NCI-H187 (cell line): ENCODE data around the gene USP2.

ENCODE experiments used
- DNase-seq, 2 experiments: peaks; one replicate each; lab custom pipeline; 2025; lab: John Stamatoyannopoulos, UW

USP2 gene

GRCh38 chr11:119342362-119343130, 38.9 kb downstream of the USP2 start:
- DNase-seq, result no peak

GRCh38 chr11:119342023-119342300, 39.5 kb downstream of the USP2 start:
- DNase-seq, result no peak

GRCh38 chr11:119341222-119342022, 40.1 kb downstream of the USP2 start:
- no peak for DNase-seq

GRCh38 chr11:119340335-119341221, 40.9 kb downstream of the USP2 start, which contains the start of gene C1QTNF5:
Gene C1QTNF5 (minus strand): TSS chr11:119340883. CDS start chr11:119340397, 486 bp downstream.
- DNase-seq, result no peak

GRCh38 chr11:119339589-119340334, 41.7 kb downstream of the USP2 start:
- DNase-seq, result no peak

GRCh38 chr11:119338965-119339588, 42.4 kb downstream of the USP2 start:
- no peak for DNase-seq

GRCh38 chr11:119338318-119338890, 43.1 kb downstream of the USP2 start:
- DNase-seq, result peak in 1 of 2 experiments; percentile 23

GRCh38 chr11:119337581-119338317, 43.7 kb downstream of the USP2 start:
- DNase-seq, result no peak

GRCh38 chr11:119336744-119337469, 44.6 kb downstream of the USP2 start:
- DNase-seq, result no peak

GRCh38 chr11:119335655-119336543, 45.6 kb downstream of the USP2 start:
- no peak for DNase-seq

GRCh38 chr11:119335091-119335654, 46.3 kb downstream of the USP2 start:
- DNase-seq, result no peak

GRCh38 chr11:119334174-119334930, 47.1 kb downstream of the USP2 start, which contains the start of gene RNF26:
Gene RNF26 (plus strand): TSS chr11:119334527. CDS start chr11:119335123, 596 bp downstream.
- DNase-seq, result peak; percentile 73 to 95

GRCh38 chr11:119332111-119332765, 49.3 kb downstream of the USP2 start:
- no peak for DNase-seq

GRCh38 chr11:119330237-119330636, 51.3 kb downstream of the USP2 start:
- no peak for DNase-seq

GRCh38 chr11:119329320-119329719, 52.2 kb downstream of the USP2 start:
- no peak for DNase-seq

GRCh38 chr11:119324189-119324588, 57.3 kb downstream of the USP2 start:
- no peak for DNase-seq
